ENCODE results near the gene CDK17.

CDK17 gene

DNA sequence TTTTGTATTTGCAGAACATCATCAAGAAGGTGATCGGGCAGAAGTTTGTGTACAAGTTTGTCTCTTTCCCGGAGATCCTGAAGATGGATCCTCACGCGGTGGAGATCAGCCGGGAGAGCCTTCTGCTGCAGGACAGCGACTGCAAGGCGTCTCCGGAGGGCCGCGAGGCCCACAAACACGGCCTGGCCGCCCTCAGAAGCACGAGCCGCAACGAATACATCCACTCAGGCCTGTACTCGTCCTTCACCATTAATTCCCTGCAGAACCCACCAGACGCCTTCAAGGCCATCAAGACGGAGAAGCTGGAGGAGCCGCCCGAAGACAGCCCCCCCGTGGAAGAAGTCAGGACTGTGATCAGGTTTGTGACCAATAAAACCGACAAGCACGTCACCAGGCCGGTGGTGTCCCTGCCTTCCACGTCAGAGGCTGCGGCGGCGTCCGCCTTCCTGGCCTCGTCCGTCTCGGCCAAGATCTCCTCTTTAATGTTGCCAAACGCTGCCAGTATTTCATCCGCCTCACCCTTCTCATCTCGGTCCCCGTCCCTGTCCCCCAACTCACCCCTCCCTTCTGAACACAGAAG, 153.2 kb downstream of the CDK17 start:
- TF ChIP-seq, protein P1, sequence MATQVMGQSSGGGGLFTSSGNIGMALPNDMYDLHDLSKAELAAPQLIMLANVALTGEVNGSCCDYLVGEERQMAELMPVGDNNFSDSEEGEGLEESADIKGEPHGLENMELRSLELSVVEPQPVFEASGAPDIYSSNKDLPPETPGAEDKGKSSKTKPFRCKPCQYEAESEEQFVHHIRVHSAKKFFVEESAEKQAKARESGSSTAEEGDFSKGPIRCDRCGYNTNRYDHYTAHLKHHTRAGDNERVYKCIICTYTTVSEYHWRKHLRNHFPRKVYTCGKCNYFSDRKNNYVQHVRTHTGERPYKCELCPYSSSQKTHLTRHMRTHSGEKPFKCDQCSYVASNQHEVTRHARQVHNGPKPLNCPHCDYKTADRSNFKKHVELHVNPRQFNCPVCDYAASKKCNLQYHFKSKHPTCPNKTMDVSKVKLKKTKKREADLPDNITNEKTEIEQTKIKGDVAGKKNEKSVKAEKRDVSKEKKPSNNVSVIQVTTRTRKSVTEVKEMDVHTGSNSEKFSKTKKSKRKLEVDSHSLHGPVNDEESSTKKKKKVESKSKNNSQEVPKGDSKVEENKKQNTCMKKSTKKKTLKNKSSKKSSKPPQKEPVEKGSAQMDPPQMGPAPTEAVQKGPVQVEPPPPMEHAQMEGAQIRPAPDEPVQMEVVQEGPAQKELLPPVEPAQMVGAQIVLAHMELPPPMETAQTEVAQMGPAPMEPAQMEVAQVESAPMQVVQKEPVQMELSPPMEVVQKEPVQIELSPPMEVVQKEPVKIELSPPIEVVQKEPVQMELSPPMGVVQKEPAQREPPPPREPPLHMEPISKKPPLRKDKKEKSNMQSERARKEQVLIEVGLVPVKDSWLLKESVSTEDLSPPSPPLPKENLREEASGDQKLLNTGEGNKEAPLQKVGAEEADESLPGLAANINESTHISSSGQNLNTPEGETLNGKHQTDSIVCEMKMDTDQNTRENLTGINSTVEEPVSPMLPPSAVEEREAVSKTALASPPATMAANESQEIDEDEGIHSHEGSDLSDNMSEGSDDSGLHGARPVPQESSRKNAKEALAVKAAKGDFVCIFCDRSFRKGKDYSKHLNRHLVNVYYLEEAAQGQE (IDR thresholded peaks at IDR 0.05; ENCODE audit: low read depth), result no peak
- TF ChIP-seq CREB1 (IDR thresholded peaks at IDR 0.05; ENCODE audit: low read depth), result no peak
- TF ChIP-seq YY1 (IDR thresholded peaks at IDR 0.05; ENCODE audit: low read depth), result no peak
- no peak for TF ChIP-seq TCF12 (IDR thresholded peaks at IDR 0.05; ENCODE audit: low read depth)
- no peak for TF ChIP-seq CEBPB (IDR thresholded peaks at IDR 0.05)
- TF ChIP-seq, protein P2, sequence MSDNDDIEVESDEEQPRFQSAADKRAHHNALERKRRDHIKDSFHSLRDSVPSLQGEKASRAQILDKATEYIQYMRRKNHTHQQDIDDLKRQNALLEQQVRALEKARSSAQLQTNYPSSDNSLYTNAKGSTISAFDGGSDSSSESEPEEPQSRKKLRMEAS (IDR thresholded peaks at IDR 0.05), result no peak

DNA sequence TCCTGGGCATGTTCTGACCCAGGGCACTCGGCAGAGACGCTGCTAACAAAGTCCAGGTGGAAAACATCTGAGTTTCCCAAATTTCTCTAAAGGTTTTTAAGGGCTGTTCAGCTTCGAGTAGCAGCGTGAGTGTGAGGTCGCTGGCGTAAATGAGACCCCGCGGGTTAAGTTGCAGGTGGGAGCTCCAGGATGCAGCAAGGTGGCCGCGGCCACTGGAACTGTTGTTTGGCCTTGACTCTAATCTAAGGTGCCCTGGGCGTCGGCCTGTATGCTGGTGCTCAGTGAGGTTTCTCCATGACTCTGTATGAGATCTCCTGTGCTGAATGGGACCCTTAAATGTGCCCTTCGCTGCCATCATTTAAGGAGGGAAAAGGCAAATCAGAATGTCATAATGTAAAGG, 155.4 kb downstream of the CDK17 start:
- TF ChIP-seq YY1 (IDR thresholded peaks at IDR 0.05; ENCODE audit: low read depth) (no peak), CREB1 (IDR thresholded peaks at IDR 0.05; ENCODE audit: low read depth) (no peak), CEBPB (IDR thresholded peaks at IDR 0.05) (no peak), NFIC (IDR thresholded peaks at IDR 0.05) (no peak), RAD21 (IDR thresholded peaks at IDR 0.05; ENCODE audit: low read depth) (no peak), TEAD4 (IDR thresholded peaks at IDR 0.05) (no peak), EGR1 (IDR thresholded peaks at IDR 0.05) (no peak), TCF12 (IDR thresholded peaks at IDR 0.05; ENCODE audit: low read depth) (no peak), TAF1 (IDR thresholded peaks at IDR 0.05; ENCODE audit: low read depth) (no peak)
- TF ChIP-seq, protein P1 (IDR thresholded peaks at IDR 0.05; ENCODE audit: low read depth), result no peak
- TF ChIP-seq, protein P2 (IDR thresholded peaks at IDR 0.05), result no peak

DNA sequence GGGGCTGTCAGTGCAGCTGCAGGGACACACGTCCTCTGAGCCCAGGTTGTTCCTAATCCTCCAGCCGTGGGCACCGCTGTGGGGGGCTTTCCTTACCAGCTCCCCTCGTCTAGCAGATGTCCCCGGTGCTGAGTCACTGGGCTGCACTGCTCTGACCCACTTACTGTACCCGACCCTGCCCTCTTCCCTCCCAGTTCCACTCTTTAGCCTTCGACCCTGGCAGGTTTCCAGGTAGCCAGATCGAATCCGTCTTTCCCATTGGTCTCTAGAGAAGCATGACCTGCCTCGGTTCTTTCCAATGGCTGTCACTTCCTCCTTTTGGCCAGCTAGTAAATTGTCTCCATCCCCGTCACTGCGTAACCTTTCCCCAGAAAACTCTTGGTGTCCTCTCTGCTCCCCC, 157.6 kb downstream of the CDK17 start:
- TF ChIP-seq, protein P3, sequence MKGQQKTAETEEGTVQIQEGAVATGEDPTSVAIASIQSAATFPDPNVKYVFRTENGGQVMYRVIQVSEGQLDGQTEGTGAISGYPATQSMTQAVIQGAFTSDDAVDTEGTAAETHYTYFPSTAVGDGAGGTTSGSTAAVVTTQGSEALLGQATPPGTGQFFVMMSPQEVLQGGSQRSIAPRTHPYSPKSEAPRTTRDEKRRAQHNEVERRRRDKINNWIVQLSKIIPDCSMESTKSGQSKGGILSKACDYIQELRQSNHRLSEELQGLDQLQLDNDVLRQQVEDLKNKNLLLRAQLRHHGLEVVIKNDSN (IDR thresholded peaks at IDR 0.05), result no peak
- no peak for TF ChIP-seq YY1 (IDR thresholded peaks at IDR 0.05; ENCODE audit: low read depth)
- no peak for TF ChIP-seq EGR1 (IDR thresholded peaks at IDR 0.05)
- TF ChIP-seq ZBTB7A (IDR thresholded peaks at IDR 0.05; ENCODE audit: low read depth), result no peak
- TF ChIP-seq CREB1 (IDR thresholded peaks at IDR 0.05; ENCODE audit: low read depth), result no peak
- TF ChIP-seq TCF12 (IDR thresholded peaks at IDR 0.05; ENCODE audit: low read depth), result no peak
- no peak for TF ChIP-seq TAF1 (IDR thresholded peaks at IDR 0.05; ENCODE audit: low read depth)
- no peak for TF ChIP-seq NFIC (IDR thresholded peaks at IDR 0.05)
- TF ChIP-seq, protein P2 (IDR thresholded peaks at IDR 0.05), result no peak
- no peak for TF ChIP-seq EP300 (IDR thresholded peaks at IDR 0.05; ENCODE audit: borderline replicate concordance)
- no peak for TF ChIP-seq RAD21 (IDR thresholded peaks at IDR 0.05; ENCODE audit: low read depth)
- TF ChIP-seq FOXM1 (IDR thresholded peaks at IDR 0.05; ENCODE audit: borderline replicate concordance, low read depth), result no peak
- TF ChIP-seq CEBPB (IDR thresholded peaks at IDR 0.05), result no peak
- TF ChIP-seq, protein P1 (IDR thresholded peaks at IDR 0.05; ENCODE audit: low read depth), result no peak

DNA sequence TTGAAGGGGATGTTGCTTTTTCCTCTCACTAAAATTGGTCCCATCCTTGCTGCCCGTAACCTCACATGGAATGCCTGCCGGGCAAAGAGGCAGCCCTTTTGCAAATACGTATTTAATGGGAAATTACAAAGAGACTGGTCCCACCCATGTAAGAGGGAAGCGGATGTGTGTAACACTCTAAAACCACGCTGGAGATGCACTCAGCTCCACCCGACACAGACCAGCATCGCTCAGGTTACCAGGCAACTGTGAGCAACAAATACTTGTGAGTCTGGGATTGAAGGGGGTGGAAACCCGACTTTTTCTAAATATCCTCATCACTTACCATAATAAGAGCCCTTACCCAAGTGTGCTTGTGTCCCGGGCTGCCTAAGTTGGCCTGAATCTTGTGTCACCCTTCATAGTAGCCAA, 158.4 kb downstream of the CDK17 start:
- TF ChIP-seq CEBPB (IDR thresholded peaks at IDR 0.05) (no peak), ZBTB7A (IDR thresholded peaks at IDR 0.05; ENCODE audit: low read depth) (no peak), FOXM1 (IDR thresholded peaks at IDR 0.05; ENCODE audit: borderline replicate concordance, low read depth) (no peak), RAD21 (IDR thresholded peaks at IDR 0.05; ENCODE audit: low read depth) (no peak), EP300 (IDR thresholded peaks at IDR 0.05; ENCODE audit: borderline replicate concordance) (no peak), TAF1 (IDR thresholded peaks at IDR 0.05; ENCODE audit: low read depth) (no peak), CREB1 (IDR thresholded peaks at IDR 0.05; ENCODE audit: low read depth) (no peak), EGR1 (IDR thresholded peaks at IDR 0.05) (no peak), NFIC (IDR thresholded peaks at IDR 0.05) (no peak), TCF12 (IDR thresholded peaks at IDR 0.05; ENCODE audit: low read depth) (no peak), YY1 (IDR thresholded peaks at IDR 0.05; ENCODE audit: low read depth) (no peak), TEAD4 (IDR thresholded peaks at IDR 0.05) (no peak)
- TF ChIP-seq, protein P1 (IDR thresholded peaks at IDR 0.05; ENCODE audit: low read depth), result no peak
- TF ChIP-seq, protein P2 (IDR thresholded peaks at IDR 0.05), result no peak
- TF ChIP-seq, protein P3 (IDR thresholded peaks at IDR 0.05), result no peak
